ENCODE data around the gene ASMT.

GRCh38 chrX:1601768-1602085, 13.1 kb upstream of the ASMT start:
- no peak for TF ChIP-seq CTCF (IDR thresholded peaks at IDR 0.05; ENCODE audit: insufficient read depth, low read depth, low read length)
- no peak for TF ChIP-seq EZH2 (IDR thresholded peaks at IDR 0.05; ENCODE audit: insufficient read depth, low read length)

Data from astrocyte (in vitro differentiated cells and primary cell).